Fibroblast of the aortic adventitia (primary cell): ENCODE results near the gene UBR3. TPM values are rescaled to one million over a fixed set of nuclear protein-coding genes. Genes with fewer than 3 reads are reported as not detected.

ENCODE experiments used
- DNase-seq: peaks from one replicate; pipeline ENCODE4 v3.0.0-alpha.2; 2010; ENCODE audit warnings: low read depth
- H3K4me3 ChIP-seq: 2 replicates; pipeline ENCODE4 v1.5.1; 2011; ENCODE audit warnings: low read depth, mild to moderate bottlenecking, control low read depth, low read length, moderate library complexity
- CTCF ChIP-seq: IDR thresholded peaks from 2 replicates; pipeline ENCODE4 v1.5.1; 2011; ENCODE audit warnings: mild to moderate bottlenecking, low read length, control low read depth, inconsistent platforms; ENCODE audit not compliant: insufficient read depth
- total RNA-seq: library from RNA; depleted of rRNA; stranded (reverse); fragments of >200 nt; gene quantifications from 2 replicates; pipeline ENCODE4 v1.2.3, GENCODE V29; 2012; ENCODE audit warnings: low replicate concordance

The UBR3 gene
- total RNA-seq, 1 donor = 45.5 TPM

- no peak overlapping the region for H3K4me3 ChIP-seq
- no peak for TF ChIP-seq CTCF
- no peak for DNase-seq
Observed at GRCh38 chr2:170026361-170026760, 199.1 kb downstream of the UBR3 start.

- no peak for DNase-seq
- no peak for TF ChIP-seq CTCF
- no peak overlapping the region for H3K4me3 ChIP-seq
Observed at GRCh38 chr2:170029551-170029950, 202.3 kb downstream of the UBR3 start.

- no peak for DNase-seq
- H3K4me3 ChIP-seq = no peak overlapping the region
- no peak for TF ChIP-seq CTCF
Observed at GRCh38 chr2:170030040-170030439, 202.8 kb downstream of the UBR3 start.

GRCh38 chr2:170031288-170031687 lies 204.0 kb downstream of the UBR3 start:
- no peak for DNase-seq
- H3K4me3 ChIP-seq = no peak overlapping the region
- TF ChIP-seq CTCF = no peak

GRCh38 chr2:170034596-170034995 lies 207.3 kb downstream of the UBR3 start:
- no peak overlapping the region for H3K4me3 ChIP-seq
- no peak for TF ChIP-seq CTCF
- no peak for DNase-seq

- no peak for TF ChIP-seq CTCF
- no peak overlapping the region for H3K4me3 ChIP-seq
- no peak for DNase-seq
Observed at GRCh38 chr2:170038734-170039133, 211.5 kb downstream of the UBR3 start.

- TF ChIP-seq CTCF = no peak
Observed at GRCh38 chr2:170039401-170040172, 212.3 kb downstream of the UBR3 start.

More at GRCh38 chr2:170039401-170040172, 212.3 kb downstream of the UBR3 start:
- H3K4me3 ChIP-seq = no peak overlapping the region
- DNase-seq = no peak
